H9 (cell line): ENCODE results near the gene HNF1B. TPM values are rescaled to one million over a fixed set of nuclear protein-coding genes. Genes with fewer than 3 reads are reported as not detected.

Experiments used
- DNase-seq: peaks from one replicate; pipeline ENCODE4 v3.0.0-alpha.2; 2017
- H2AFZ ChIP-seq: one replicate; pipeline ENCODE4 v1.6.1; 2013; ENCODE audit warnings: mild to moderate bottlenecking, low read length, control low read depth, moderate library complexity
- H2AK5ac ChIP-seq: 2 replicates; pipeline ENCODE4 v1.6.1; 2013; ENCODE audit warnings: low read length, control low read depth, mixed read lengths; ENCODE audit not compliant: insufficient read length
- H2BK120ac ChIP-seq: one replicate; pipeline ENCODE4 v1.6.1; 2013; ENCODE audit warnings: low read depth, mild to moderate bottlenecking, low read length, control low read depth, inconsistent platforms; ENCODE audit not compliant: poor library complexity, severe bottlenecking
- H2BK12ac ChIP-seq: 2 replicates; pipeline ENCODE4 v1.6.1; 2013; ENCODE audit warnings: low read length, control low read depth, mixed read lengths, low read depth; ENCODE audit not compliant: insufficient read length
- H2BK15ac ChIP-seq: 2 replicates; pipeline ENCODE4 v1.6.1; 2013; ENCODE audit warnings: low read depth, low read length, control low read depth
- H2BK20ac ChIP-seq: one replicate; pipeline ENCODE4 v1.6.1; 2013; ENCODE audit warnings: low read depth, mild to moderate bottlenecking, low read length, control low read depth, inconsistent platforms; ENCODE audit not compliant: poor library complexity, severe bottlenecking
- H2BK5ac ChIP-seq: 2 replicates; pipeline ENCODE4 v1.6.1; 2013; ENCODE audit warnings: low read length, control low read depth, mixed read lengths; ENCODE audit not compliant: insufficient read length
- H3K14ac ChIP-seq: 2 replicates; pipeline ENCODE4 v1.6.1; 2013; ENCODE audit warnings: low read length, control low read depth; ENCODE audit not compliant: insufficient read depth
- H3K18ac ChIP-seq: 2 replicates; pipeline ENCODE4 v1.6.1; 2013; ENCODE audit warnings: low read depth, mild to moderate bottlenecking, mixed read lengths, low read length, control low read depth; ENCODE audit not compliant: insufficient read length
- H3K23ac ChIP-seq: 2 replicates; pipeline ENCODE4 v1.6.1; 2013; ENCODE audit warnings: low read length, control low read depth, mixed read lengths, low read depth; ENCODE audit not compliant: insufficient read length
- H3K23me2 ChIP-seq: 2 replicates; pipeline ENCODE4 v1.6.1; 2013; ENCODE audit warnings: low read depth, mild to moderate bottlenecking, mixed read lengths, low read length, control low read depth; ENCODE audit not compliant: insufficient read length, poor library complexity, severe bottlenecking
- H3K27ac ChIP-seq: 2 replicates; pipeline ENCODE4 v1.5.1; 2013; ENCODE audit warnings: low read length, control low read depth, mixed read lengths, low read depth; ENCODE audit not compliant: insufficient read length
- H3K27me3 ChIP-seq: 2 replicates; pipeline ENCODE4 v1.6.1; 2013; ENCODE audit warnings: low read length, control low read depth, inconsistent platforms; ENCODE audit not compliant: insufficient read depth
- H3K4ac ChIP-seq: 2 replicates; pipeline ENCODE4 v1.6.1; 2013; ENCODE audit warnings: low read depth, mild to moderate bottlenecking, control low read depth, inconsistent platforms, low read length, moderate library complexity
- H3K4me1 ChIP-seq: 2 replicates; pipeline ENCODE4 v1.6.1; 2013; ENCODE audit warnings: low read length, control low read depth, inconsistent platforms; ENCODE audit not compliant: insufficient read depth
- H3K4me2 ChIP-seq: 2 replicates; pipeline ENCODE4 v1.6.1; 2013; ENCODE audit warnings: low read length, control low read depth, mixed read lengths; ENCODE audit not compliant: insufficient read length, insufficient read depth
- H3K56ac ChIP-seq: 2 replicates; pipeline ENCODE4 v1.6.1; 2013; ENCODE audit warnings: low read depth, mild to moderate bottlenecking, mixed read lengths, low read length, control low read depth; ENCODE audit not compliant: insufficient read length
- H3K79me1 ChIP-seq: 2 replicates; pipeline ENCODE4 v1.6.1; 2013; ENCODE audit warnings: low read depth, mild to moderate bottlenecking, moderate library complexity, low read length, control low read depth, inconsistent platforms; ENCODE audit not compliant: insufficient read depth, poor library complexity, severe bottlenecking
- H3K79me2 ChIP-seq: 2 replicates; pipeline ENCODE4 v1.6.1; 2013; ENCODE audit warnings: low read length, control low read depth, inconsistent platforms; ENCODE audit not compliant: insufficient read depth
- H3K9ac ChIP-seq: 2 replicates; pipeline ENCODE4 v1.6.1; 2013; ENCODE audit warnings: low read length, control low read depth, mixed read lengths; ENCODE audit not compliant: insufficient read length; ENCODE audit errors: extremely low read depth
- H3K9me3 ChIP-seq: one replicate; pipeline ENCODE4 v1.6.1; 2013; ENCODE audit warnings: low read depth, low read length, inconsistent platforms; ENCODE audit not compliant: control insufficient read depth
- H3T11ph ChIP-seq: one replicate; pipeline ENCODE4 v1.6.1; 2013; ENCODE audit warnings: mild to moderate bottlenecking, low read length, control low read depth, inconsistent platforms
- H4K20me1 ChIP-seq: one replicate; pipeline ENCODE4 v1.6.1; 2013; ENCODE audit not compliant: control insufficient read depth, insufficient read length, insufficient read depth
- H4K5ac ChIP-seq: 2 replicates; pipeline ENCODE4 v1.6.1; 2013; ENCODE audit warnings: low read depth, mild to moderate bottlenecking, mixed read lengths, low read length, control low read depth; ENCODE audit not compliant: insufficient read length
- H4K8ac ChIP-seq: replicated peaks from 2 replicates; pipeline ENCODE4 v1.6.1; 2013; ENCODE audit warnings: low read length, control low read depth, mixed read lengths, low read depth; ENCODE audit not compliant: insufficient read length
- H4K91ac ChIP-seq: 2 replicates; pipeline ENCODE4 v1.6.1; 2013; ENCODE audit warnings: low read depth, mild to moderate bottlenecking, moderate library complexity, mixed read lengths, low read length, control low read depth; ENCODE audit not compliant: insufficient read length
- H3K27ac Mint-ChIP-seq, 3 experiments: 2 replicates in 2 of 3; 3 replicates in 1 of 3; pipeline ENCODE4 v1.8.0; 2020 to 2021; ENCODE audit warnings: mixed read lengths in 3 of 3, mild to moderate bottlenecking in 1 of 3, moderate library complexity in 1 of 3
- H3K27me3 Mint-ChIP-seq: 2 replicates; pipeline ENCODE4 v1.8.0; 2021; ENCODE audit warnings: low read depth, mild to moderate bottlenecking, moderate library complexity, mixed read lengths
- H3K36me3 Mint-ChIP-seq, 3 experiments: 2 replicates in 2 of 3; 3 replicates in 1 of 3; pipeline ENCODE4 v1.8.0; 2020 to 2021; ENCODE audit warnings: low read depth in 3 of 3, mixed read lengths in 3 of 3; ENCODE audit not compliant: insufficient read depth in 1 of 3
- H3K4me1 Mint-ChIP-seq, 2 experiments: 2 replicates each; pipeline ENCODE4 v1.8.0; 2020; ENCODE audit warnings: mixed read lengths in 2 of 2
- H3K4me3 Mint-ChIP-seq, 2 experiments: 2 replicates in 1 of 2; 3 replicates in 1 of 2; pipeline ENCODE4 v1.8.0; 2020 to 2021; ENCODE audit warnings: mild to moderate bottlenecking in 2 of 2, mixed read lengths in 2 of 2, moderate library complexity in 1 of 2
- H3K9me3 Mint-ChIP-seq, 2 experiments: 2 replicates in 1 of 2; 3 replicates in 1 of 2; pipeline ENCODE4 v1.8.0; 2020; ENCODE audit warnings: mild to moderate bottlenecking in 2 of 2, mixed read lengths in 2 of 2, moderate library complexity in 1 of 2
- WGBS: extraction: QIAGEN DNeasy Blood & Tissue Kit; methylation state at CpG from one replicate; pipeline ENCODE4 v1.1.7; 2013; ENCODE audit warnings: missing lambda C conversion rate, low lambda C conversion rate, mixed read lengths; ENCODE audit not compliant: insufficient read length; ENCODE audit errors: extremely low coverage; 5-methylcytosine and 5-hydroxymethylcytosine counted together
- total RNA-seq: library from RNA; stranded (reverse); gene quantifications from 2 replicates; pipeline ENCODE4 v1.2.1, GENCODE V29; 2021
- TF ChIP-seq, protein P1 (sequence below): fragments of 200-600 bp; sonication (generic); conservative IDR thresholded peaks from 3 replicates; pipeline ENCODE4 v1.8.0; 2021; ENCODE audit warnings: antibody characterized with exemption, mild to moderate bottlenecking

Gene HNF1B
- total RNA-seq, 1 experiment from 2014 or later, result not detected

DNA sequence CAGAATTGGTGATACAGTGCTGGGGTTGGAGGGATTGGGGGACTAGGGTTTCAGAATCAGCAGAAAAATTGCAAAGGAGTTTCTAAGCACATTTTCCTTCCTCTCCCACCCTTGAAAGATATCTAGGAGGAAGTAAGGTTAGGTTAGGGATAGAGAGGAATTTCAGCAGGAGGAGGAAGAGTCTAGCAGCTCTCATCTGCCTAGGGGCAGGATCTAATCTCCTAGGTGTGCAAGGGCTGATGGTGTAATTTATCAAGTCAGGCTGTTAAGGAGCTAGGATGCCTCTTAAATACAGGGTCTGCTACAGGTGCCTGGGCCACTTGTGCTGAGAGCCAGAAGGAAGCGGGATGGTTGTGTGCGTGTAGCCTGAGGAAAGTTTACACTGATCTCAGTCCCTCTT is 1.8 kb upstream of the HNF1B start:
- no peak overlapping the region for H2BK120ac ChIP-seq
- H2AK5ac ChIP-seq, result no peak overlapping the region
- H3K27me3 ChIP-seq, result peaks cover 63% of the 10 kb centered on the region
- H4K91ac ChIP-seq, result no peak overlapping the region
- no peak for DNase-seq
- Mint-ChIP-seq H3K27me3 (peaks cover 97% of the 10 kb centered on the region), H3K4me3 (peak overlapping the region in 1 of 2 experiments; percentile 49; a peak in 2 of 5 replicates), H3K4me1 (peaks cover 16 to 21% of the 10 kb centered on the region in 2 experiments), H3K27ac (no peak overlapping the region), H3K9me3 (no peaks in the 10 kb centered on the region), H3K36me3 (no peaks in the 10 kb centered on the region)
- H3T11ph ChIP-seq, result no peak overlapping the region
- H3K79me2 ChIP-seq, result no peaks in the 10 kb centered on the region
- no peak overlapping the region for H3K18ac ChIP-seq
- H4K20me1 ChIP-seq, result no peaks in the 10 kb centered on the region
- no peak overlapping the region for H3K27ac ChIP-seq
- no peak overlapping the region for H4K5ac ChIP-seq
- H3K4me2 ChIP-seq, result no peak overlapping the region
- WGBS, result no CpG with 5 or more reads among the region's 2 CpGs
- H2AFZ ChIP-seq, result no peak overlapping the region
- H3K79me1 ChIP-seq, result no peaks in the 10 kb centered on the region
- H3K56ac ChIP-seq, result no peak overlapping the region
- H2BK20ac ChIP-seq, result no peak overlapping the region
- no peak overlapping the region for H2BK5ac ChIP-seq
- peaks cover 29% of the 10 kb centered on the region for H3K23me2 ChIP-seq
- H3K9me3 ChIP-seq, result no peaks in the 10 kb centered on the region
- no peak overlapping the region for H2BK12ac ChIP-seq
- no peaks in the 10 kb centered on the region for H3K4me1 ChIP-seq
- H4K8ac ChIP-seq, result no peak overlapping the region
- TF ChIP-seq, protein P1, sequence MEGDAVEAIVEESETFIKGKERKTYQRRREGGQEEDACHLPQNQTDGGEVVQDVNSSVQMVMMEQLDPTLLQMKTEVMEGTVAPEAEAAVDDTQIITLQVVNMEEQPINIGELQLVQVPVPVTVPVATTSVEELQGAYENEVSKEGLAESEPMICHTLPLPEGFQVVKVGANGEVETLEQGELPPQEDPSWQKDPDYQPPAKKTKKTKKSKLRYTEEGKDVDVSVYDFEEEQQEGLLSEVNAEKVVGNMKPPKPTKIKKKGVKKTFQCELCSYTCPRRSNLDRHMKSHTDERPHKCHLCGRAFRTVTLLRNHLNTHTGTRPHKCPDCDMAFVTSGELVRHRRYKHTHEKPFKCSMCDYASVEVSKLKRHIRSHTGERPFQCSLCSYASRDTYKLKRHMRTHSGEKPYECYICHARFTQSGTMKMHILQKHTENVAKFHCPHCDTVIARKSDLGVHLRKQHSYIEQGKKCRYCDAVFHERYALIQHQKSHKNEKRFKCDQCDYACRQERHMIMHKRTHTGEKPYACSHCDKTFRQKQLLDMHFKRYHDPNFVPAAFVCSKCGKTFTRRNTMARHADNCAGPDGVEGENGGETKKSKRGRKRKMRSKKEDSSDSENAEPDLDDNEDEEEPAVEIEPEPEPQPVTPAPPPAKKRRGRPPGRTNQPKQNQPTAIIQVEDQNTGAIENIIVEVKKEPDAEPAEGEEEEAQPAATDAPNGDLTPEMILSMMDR, result no peak
- no peak overlapping the region for H2BK15ac ChIP-seq
- no peak overlapping the region for H3K9ac ChIP-seq
- no peak overlapping the region for H3K23ac ChIP-seq
- H3K14ac ChIP-seq, result no peak overlapping the region
- no peak overlapping the region for H3K4ac ChIP-seq
